GM23338 (cell line): ENCODE measurements around the gene AMBP. TPM values are rescaled to one million over a fixed set of nuclear protein-coding genes. Genes with fewer than 3 reads are reported as not detected.

Source experiments
- EZH2 ChIP-seq: fragments of 200-600 bp; sonication (generic); IDR thresholded peaks from one replicate; pipeline ENCODE4 v1.8.0; 2017; ENCODE audit warnings: antibody characterized with exemption, mild to moderate bottlenecking, low read depth; ENCODE audit not compliant: unreplicated experiment
- POLR2AphosphoS5 ChIP-seq: IDR thresholded peaks from 2 replicates; pipeline ENCODE4 v1.6.1; 2016; ENCODE audit warnings: antibody characterized with exemption, low read depth
- ZNF331 ChIP-seq: fragments of 250-450 bp; sonication (Bioruptor Pico); IDR thresholded peaks from 2 replicates; pipeline ENCODE4 v1.5.0; 2020; ENCODE audit warnings: low read depth, mild to moderate bottlenecking, moderate library complexity
- polyA plus RNA-seq: library from polyadenylated mRNA; unstranded; fragments of >200 nt; fragmentation: Nextera tagmentation; extraction: Ambion mirVana; gene quantifications from 2 replicates; pipeline ENCODE4 v1.2.1, GENCODE V29; 2016
- total RNA-seq: library from RNA; depleted of rRNA; stranded (reverse); fragments of >200 nt; shearing (Covaris generic); gene quantifications from 2 replicates; pipeline ENCODE4 v1.2.3, GENCODE V29; 2014; rRNA removed
- TF ChIP-seq, protein P1 (sequence below): fragments of 250-450 bp; sonication (Bioruptor Pico); IDR thresholded peaks from 2 replicates; pipeline ENCODE4 v1.5.0; 2020; ENCODE audit warnings: mild to moderate bottlenecking, moderate library complexity

AMBP gene
- total and polyA plus RNA-seq, 2 experiments from 2014 or later = 1.3 to 2.0 TPM

DNA sequence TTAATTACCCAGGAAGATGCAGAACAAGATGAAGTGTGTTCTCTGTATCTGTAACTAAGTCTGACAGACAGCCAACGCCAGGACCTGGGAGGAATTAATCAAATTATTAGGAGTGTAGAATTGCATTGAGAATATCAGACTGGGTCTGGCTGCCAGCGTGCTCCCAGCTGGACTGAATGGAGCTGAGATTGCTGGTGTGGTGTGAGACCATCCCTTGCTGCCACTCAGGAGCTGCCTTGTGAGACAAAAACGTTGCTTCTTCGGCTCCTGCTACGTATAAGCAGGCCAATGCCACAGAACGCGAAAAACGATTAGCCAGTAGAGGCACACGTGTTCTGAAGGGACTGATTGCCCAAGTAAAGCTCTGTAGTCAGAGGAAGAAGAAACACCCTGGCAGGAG, 66.8 kb downstream of the AMBP start (continued):
- TF ChIP-seq, protein P1, sequence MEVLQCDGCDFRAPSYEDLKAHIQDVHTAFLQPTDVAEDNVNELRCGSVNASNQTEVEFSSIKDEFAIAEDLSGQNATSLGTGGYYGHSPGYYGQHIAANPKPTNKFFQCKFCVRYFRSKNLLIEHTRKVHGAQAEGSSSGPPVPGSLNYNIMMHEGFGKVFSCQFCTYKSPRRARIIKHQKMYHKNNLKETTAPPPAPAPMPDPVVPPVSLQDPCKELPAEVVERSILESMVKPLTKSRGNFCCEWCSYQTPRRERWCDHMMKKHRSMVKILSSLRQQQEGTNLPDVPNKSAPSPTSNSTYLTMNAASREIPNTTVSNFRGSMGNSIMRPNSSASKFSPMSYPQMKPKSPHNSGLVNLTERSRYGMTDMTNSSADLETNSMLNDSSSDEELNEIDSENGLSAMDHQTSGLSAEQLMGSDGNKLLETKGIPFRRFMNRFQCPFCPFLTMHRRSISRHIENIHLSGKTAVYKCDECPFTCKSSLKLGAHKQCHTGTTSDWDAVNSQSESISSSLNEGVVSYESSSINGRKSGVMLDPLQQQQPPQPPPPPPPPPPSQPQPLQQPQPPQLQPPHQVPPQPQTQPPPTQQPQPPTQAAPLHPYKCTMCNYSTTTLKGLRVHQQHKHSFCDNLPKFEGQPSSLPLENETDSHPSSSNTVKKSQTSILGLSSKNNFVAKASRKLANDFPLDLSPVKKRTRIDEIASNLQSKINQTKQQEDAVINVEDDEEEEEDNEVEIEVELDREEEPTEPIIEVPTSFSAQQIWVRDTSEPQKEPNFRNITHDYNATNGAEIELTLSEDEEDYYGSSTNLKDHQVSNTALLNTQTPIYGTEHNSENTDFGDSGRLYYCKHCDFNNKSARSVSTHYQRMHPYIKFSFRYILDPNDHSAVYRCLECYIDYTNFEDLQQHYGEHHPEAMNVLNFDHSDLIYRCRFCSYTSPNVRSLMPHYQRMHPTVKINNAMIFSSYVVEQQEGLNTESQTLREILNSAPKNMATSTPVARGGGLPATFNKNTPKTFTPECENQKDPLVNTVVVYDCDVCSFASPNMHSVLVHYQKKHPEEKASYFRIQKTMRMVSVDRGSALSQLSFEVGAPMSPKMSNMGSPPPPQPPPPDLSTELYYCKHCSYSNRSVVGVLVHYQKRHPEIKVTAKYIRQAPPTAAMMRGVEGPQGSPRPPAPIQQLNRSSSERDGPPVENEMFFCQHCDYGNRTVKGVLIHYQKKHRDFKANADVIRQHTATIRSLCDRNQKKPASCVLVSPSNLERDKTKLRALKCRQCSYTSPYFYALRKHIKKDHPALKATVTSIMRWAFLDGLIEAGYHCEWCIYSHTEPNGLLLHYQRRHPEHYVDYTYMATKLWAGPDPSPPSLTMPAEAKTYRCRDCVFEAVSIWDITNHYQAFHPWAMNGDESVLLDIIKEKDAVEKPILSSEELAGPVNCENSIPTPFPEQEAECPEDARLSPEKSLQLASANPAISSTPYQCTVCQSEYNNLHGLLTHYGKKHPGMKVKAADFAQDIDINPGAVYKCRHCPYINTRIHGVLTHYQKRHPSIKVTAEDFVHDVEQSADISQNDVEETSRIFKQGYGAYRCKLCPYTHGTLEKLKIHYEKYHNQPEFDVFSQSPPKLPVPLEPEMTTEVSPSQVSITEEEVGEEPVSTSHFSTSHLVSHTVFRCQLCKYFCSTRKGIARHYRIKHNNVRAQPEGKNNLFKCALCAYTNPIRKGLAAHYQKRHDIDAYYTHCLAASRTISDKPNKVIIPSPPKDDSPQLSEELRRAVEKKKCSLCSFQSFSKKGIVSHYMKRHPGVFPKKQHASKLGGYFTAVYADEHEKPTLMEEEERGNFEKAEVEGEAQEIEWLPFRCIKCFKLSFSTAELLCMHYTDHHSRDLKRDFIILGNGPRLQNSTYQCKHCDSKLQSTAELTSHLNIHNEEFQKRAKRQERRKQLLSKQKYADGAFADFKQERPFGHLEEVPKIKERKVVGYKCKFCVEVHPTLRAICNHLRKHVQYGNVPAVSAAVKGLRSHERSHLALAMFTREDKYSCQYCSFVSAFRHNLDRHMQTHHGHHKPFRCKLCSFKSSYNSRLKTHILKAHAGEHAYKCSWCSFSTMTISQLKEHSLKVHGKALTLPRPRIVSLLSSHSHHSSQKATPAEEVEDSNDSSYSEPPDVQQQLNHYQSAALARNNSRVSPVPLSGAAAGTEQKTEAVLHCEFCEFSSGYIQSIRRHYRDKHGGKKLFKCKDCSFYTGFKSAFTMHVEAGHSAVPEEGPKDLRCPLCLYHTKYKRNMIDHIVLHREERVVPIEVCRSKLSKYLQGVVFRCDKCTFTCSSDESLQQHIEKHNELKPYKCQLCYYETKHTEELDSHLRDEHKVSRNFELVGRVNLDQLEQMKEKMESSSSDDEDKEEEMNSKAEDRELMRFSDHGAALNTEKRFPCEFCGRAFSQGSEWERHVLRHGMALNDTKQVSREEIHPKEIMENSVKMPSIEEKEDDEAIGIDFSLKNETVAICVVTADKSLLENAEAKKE (CRISPR knock-in tag) = no peak
- TF ChIP-seq ZNF331 (CRISPR knock-in tag) (no peak), EZH2 (no peak), POLR2AphosphoS5 (no peak)

Other genes with a start within 250 kb of the AMBP start
- 19.6 and 22.1 TPM in 2 replicates for gene ZNF618, start 202.0 kb downstream of the AMBP start, total RNA-seq
- gene ZNF618, start 202.0 kb downstream of the AMBP start, polyA plus RNA-seq = 10.3 and 12.1 TPM in 2 replicates
- gene KIF12, start 21.0 kb upstream of the AMBP start, total RNA-seq = 0.58 and 4.3 TPM in 2 replicates
- 4.2 and 4.7 TPM in 2 replicates for gene KIF12, start 21.0 kb upstream of the AMBP start, polyA plus RNA-seq
- gene COL27A1, start 77.2 kb upstream of the AMBP start, total RNA-seq = 12.9 and 18.0 TPM in 2 replicates
- gene COL27A1, start 77.2 kb upstream of the AMBP start, polyA plus RNA-seq = 8.6 and 10.5 TPM in 2 replicates
- gene ORM1, start 244.8 kb upstream of the AMBP start, total RNA-seq = not detected in 2 replicates
- not detected in 2 replicates for gene ORM1, start 244.8 kb upstream of the AMBP start, polyA plus RNA-seq